ENCODE measurements around the gene TNS3. TPM values are rescaled to one million over a fixed set of nuclear protein-coding genes. Genes with fewer than 3 reads are reported as not detected.

TNS3 gene
- total RNA-seq, 1 experiment from 2014 or later: 9.5 TPM

- Histone ChIP-seq H2BK12ac (ENCODE audit: insufficient read length, low read depth, low read length) (no peak overlapping the region), H3T11ph (ENCODE audit: low read length) (no peak overlapping the region), H3K27me3 (ENCODE audit: insufficient read depth, low read length) (no peaks in the 10 kb centered on the region), H3K27ac (ENCODE audit: insufficient read length, low read depth, low read length) (no peak overlapping the region), H3K9ac (ENCODE audit: extremely low read depth, insufficient read length, low read length) (no peak overlapping the region), H2AFZ (ENCODE audit: low read length) (no peak overlapping the region), H2BK15ac (ENCODE audit: low read depth, low read length) (no peak overlapping the region), H2BK20ac (ENCODE audit: low read depth, low read length, poor library complexity, severe bottlenecking) (no peak overlapping the region), H3K79me1 (ENCODE audit: insufficient read depth, low read depth, low read length, poor library complexity, severe bottlenecking) (no peaks in the 10 kb centered on the region), H2AK5ac (ENCODE audit: insufficient read length, low read length) (no peak overlapping the region), H4K8ac (replicated peaks; ENCODE audit: insufficient read length, low read depth, low read length) (no peak overlapping the region), H3K9me3 (ENCODE audit: control insufficient read depth, low read depth, low read length) (no peaks in the 10 kb centered on the region), H2BK120ac (ENCODE audit: low read depth, low read length, poor library complexity, severe bottlenecking) (no peak overlapping the region), H3K23me2 (ENCODE audit: insufficient read length, low read depth, low read length, poor library complexity, severe bottlenecking) (no peaks in the 10 kb centered on the region), H3K79me2 (ENCODE audit: insufficient read depth, low read length) (no peaks in the 10 kb centered on the region), H4K20me1 (ENCODE audit: control insufficient read depth, insufficient read depth, insufficient read length) (no peaks in the 10 kb centered on the region), H4K5ac (ENCODE audit: insufficient read length, low read depth, low read length) (no peak overlapping the region), H4K91ac (ENCODE audit: insufficient read length, low read depth, low read length) (no peak overlapping the region), H3K4me1 (ENCODE audit: insufficient read depth, low read length) (no peaks in the 10 kb centered on the region; the same call in 1 of the 2 replicates), H3K4me2 (ENCODE audit: insufficient read depth, insufficient read length, low read length) (no peak overlapping the region), H3K14ac (ENCODE audit: insufficient read depth, low read length) (no peak overlapping the region), H3K4ac (ENCODE audit: low read depth, low read length) (no peak overlapping the region), H3K23ac (ENCODE audit: insufficient read length, low read depth, low read length) (no peak overlapping the region), H3K18ac (ENCODE audit: insufficient read length, low read depth, low read length) (no peak overlapping the region), H2BK5ac (ENCODE audit: insufficient read length, low read length) (no peak overlapping the region), H3K56ac (ENCODE audit: insufficient read length, low read depth, low read length) (no peak overlapping the region)
- Mint-ChIP-seq H3K4me1 (peaks cover 7 to 10% of the 10 kb centered on the region in 2 experiments; a peak in 1 of 4 replicates), H3K27ac (no peak overlapping the region), H3K36me3 (ENCODE audit: insufficient read depth in 1 of 3, low read depth in 3 of 3) (no peaks in the 10 kb centered on the region), H3K9me3 (peaks cover 0 to 2% of the 10 kb centered on the region in 2 experiments; a peak in 1 of 5 replicates), H3K4me3 (no peak overlapping the region), H3K27me3 (ENCODE audit: low read depth) (peaks cover 5% of the 10 kb centered on the region)
- no peak for TF ChIP-seq CTCF (conservative IDR thresholded peaks at IDR 0.05)
- WGBS (ENCODE audit: extremely low coverage, insufficient read length, low lambda C conversion rate): no CpG with 5 or more reads among the region's 9 CpGs
- DNase-seq: no peak
Measured at GRCh38 chr7:47605816-47606575, 24.1 kb upstream of the TNS3 start.
